ENCODE measurements around the gene NOSIP.

NOSIP gene

GRCh38 chr19:49590971-49591730, 10.8 kb upstream of the NOSIP start, which contains the start of gene PRR12:
TSS of gene PRR12 (plus strand) at chr19:49591182. CDS start at chr19:49591655, 473 bp downstream.
- peak within 1 kb of the TSS; percentile 92 for H3K27ac Mint-ChIP-seq
- peak; percentile 71 for DNase-seq (ENCODE audit: low spot score)
- peaks cover 6% of the 10 kb centered on the region for H3K27me3 Mint-ChIP-seq (ENCODE audit: low read depth)
- H3K36me3 Mint-ChIP-seq (ENCODE audit: low read depth) = peaks cover 13% of the 10 kb centered on the region
- peak within 1 kb of the TSS; percentile 95 for H3K4me3 Mint-ChIP-seq
- peaks cover 30% of the 10 kb centered on the region for H3K4me1 Mint-ChIP-seq (ENCODE audit: low read depth)
- no peaks in the 10 kb centered on the region for H3K9me3 Mint-ChIP-seq

DNA sequence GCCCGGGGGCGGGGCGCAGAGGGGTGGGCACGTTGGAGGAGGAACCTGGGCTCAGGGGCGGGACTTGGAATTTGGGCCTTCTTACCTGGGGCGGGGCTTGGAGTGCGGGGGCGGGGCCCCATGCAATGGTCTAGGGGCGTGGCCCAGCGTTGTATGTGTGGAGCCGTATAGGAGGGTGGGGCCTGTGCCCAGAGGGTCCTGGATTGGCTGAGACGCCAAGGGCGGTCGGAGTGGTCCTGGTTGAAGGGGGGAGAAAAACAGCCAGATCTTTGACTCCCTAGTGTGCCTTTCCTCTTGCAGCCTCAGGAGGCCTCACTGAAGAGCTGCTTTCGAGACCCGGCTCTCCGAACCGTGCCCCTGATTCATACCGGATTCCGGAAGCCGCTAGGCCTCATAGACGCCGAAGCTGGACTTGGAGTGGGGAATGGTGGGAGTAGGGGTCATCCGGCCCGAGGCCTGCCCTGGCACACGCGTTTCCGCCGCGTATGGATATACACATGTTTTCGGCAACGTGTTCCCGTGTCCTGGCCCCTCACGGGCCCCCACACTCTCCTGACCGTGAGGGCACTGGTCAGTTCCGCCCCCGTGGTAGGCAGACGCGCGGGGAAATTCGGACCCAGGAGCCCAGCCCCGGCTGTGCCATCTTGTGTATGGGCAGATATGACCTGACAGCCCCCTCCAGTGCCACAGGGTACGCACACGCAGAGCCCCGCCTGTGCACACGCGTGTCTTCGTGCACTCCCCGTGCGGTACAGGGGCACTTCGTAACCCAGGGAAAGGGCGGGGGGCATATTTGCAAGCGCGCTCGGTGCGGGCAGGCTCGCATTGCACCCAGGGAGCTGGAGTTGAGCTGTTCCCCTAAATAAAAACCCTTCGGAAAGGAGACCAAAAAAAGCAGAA, 10.0 kb upstream of the NOSIP start:
- peak overlapping the region; percentile 91 for H3K27ac Mint-ChIP-seq
- H3K36me3 Mint-ChIP-seq (ENCODE audit: low read depth) = peaks cover 13% of the 10 kb centered on the region
- H3K9me3 Mint-ChIP-seq = no peaks in the 10 kb centered on the region
- H3K27me3 Mint-ChIP-seq (ENCODE audit: low read depth) = peaks cover 6% of the 10 kb centered on the region
- H3K4me1 Mint-ChIP-seq (ENCODE audit: low read depth) = peaks cover 30% of the 10 kb centered on the region
- peak overlapping the region; percentile 95 for H3K4me3 Mint-ChIP-seq
- DNase-seq (ENCODE audit: low spot score) = peak; percentile 94

DNA sequence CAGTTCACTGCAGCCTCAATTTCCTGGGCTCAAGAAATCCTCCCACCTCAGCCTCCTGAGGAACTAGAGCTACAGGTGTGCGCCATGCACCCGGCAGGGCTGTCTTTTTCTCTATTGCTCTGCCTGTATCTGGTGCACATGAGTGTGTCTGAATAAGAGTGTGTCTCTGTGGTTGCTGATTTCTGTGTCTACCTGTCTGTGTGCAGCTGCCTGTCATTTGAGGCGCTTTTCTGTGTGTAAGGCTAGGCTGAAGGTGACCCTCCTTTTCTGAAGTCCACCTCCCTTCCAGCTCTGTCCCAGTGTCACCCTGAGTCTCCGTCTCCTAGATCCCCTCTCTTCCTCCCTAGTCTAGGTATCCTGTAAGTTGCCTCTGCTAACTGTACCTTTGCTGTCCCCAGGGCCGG, 9.1 kb upstream of the NOSIP start:
- no peaks in the 10 kb centered on the region for H3K9me3 Mint-ChIP-seq
- H3K27me3 Mint-ChIP-seq (ENCODE audit: low read depth) = peaks cover 6% of the 10 kb centered on the region
- DNase-seq (ENCODE audit: low spot score) = no peak
- H3K36me3 Mint-ChIP-seq (ENCODE audit: low read depth) = peaks cover 11% of the 10 kb centered on the region
- peak overlapping the region; percentile 52 for H3K27ac Mint-ChIP-seq
- no peak overlapping the region for H3K4me3 Mint-ChIP-seq
- H3K4me1 Mint-ChIP-seq (ENCODE audit: low read depth) = peaks cover 30% of the 10 kb centered on the region

DNA sequence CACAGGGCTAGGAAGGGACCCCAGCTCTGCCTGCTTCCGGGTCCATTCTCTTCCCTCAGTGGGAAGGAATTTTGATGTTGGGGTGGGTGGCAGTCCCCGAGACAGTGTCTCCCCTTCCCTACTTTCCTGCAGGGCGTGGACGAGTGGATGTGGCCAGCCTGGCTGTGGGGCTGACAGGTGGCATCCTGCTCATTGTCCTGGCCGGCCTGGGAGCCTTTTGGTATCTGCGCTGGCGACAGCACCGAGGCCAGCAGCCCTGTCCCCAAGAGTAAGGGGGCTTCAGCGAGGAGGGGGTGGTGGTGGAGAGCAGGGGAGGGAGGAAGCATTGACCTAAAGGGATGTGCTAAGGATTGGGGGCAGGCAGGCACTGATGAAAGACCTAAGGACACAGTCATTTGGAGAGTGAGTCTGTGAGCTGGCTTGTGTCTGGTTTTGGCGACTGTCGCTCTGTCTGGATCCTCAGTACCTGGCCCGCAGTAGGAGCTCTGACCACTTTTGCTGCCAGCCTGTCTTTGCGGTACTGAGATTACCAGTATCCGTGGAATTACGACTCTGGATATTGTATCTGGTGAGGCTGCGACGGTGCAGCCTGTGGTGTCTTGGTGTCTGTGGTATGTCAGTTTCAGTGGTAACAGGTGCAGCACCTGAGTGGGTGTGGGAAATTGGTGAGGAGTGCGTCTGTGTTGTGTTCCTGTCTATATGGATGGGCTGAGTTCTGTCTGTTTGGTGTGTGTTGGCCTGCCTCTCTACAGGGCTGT, 8.2 kb upstream of the NOSIP start:
- H3K27ac Mint-ChIP-seq = no peak overlapping the region
- H3K36me3 Mint-ChIP-seq (ENCODE audit: low read depth) = peaks cover 3% of the 10 kb centered on the region
- H3K4me1 Mint-ChIP-seq (ENCODE audit: low read depth) = peaks cover 22% of the 10 kb centered on the region
- peak; percentile 36 for DNase-seq (ENCODE audit: low spot score)
- no peaks in the 10 kb centered on the region for H3K9me3 Mint-ChIP-seq
- H3K4me3 Mint-ChIP-seq = no peak overlapping the region
- peaks cover 6% of the 10 kb centered on the region for H3K27me3 Mint-ChIP-seq (ENCODE audit: low read depth)

DNA sequence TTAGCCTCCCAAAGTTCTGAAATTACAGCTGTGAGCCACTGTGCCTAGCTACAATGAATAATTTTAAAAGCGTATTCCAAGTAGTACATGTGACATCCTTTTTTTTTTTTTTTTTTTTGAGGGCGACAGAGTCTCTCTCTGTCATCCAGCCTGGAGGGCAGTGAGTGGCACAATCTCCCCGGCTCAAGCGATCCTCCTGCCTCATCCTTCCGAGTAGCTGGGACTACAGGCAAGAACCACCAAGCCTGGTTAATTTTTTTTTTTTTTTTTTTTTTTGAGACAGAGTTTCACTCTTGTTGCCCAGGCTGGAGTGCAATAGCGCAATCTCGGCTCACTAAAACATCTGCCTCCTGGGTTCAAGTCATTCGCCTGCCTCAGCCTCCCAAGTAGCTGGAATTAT, 6.9 kb upstream of the NOSIP start:
- Mint-ChIP-seq H3K36me3 (ENCODE audit: low read depth) (no peaks in the 10 kb centered on the region), H3K27ac (no peak overlapping the region), H3K4me3 (no peak overlapping the region), H3K9me3 (no peaks in the 10 kb centered on the region), H3K4me1 (ENCODE audit: low read depth) (peaks cover 11% of the 10 kb centered on the region), H3K27me3 (ENCODE audit: low read depth) (peaks cover 6% of the 10 kb centered on the region)
- no peak for DNase-seq (ENCODE audit: low spot score)

GRCh38 chr19:49585023-49585422, 4.7 kb upstream of the NOSIP start:
- peaks cover 6% of the 10 kb centered on the region for H3K27me3 Mint-ChIP-seq (ENCODE audit: low read depth)
- no peak for DNase-seq (ENCODE audit: low spot score)
- no peaks in the 10 kb centered on the region for H3K9me3 Mint-ChIP-seq
- peaks cover 15% of the 10 kb centered on the region for H3K4me1 Mint-ChIP-seq (ENCODE audit: low read depth)
- no peak overlapping the region for H3K4me3 Mint-ChIP-seq
- H3K27ac Mint-ChIP-seq = no peak overlapping the region
- H3K36me3 Mint-ChIP-seq (ENCODE audit: low read depth) = peaks cover 2% of the 10 kb centered on the region

GRCh38 chr19:49583239-49583638, 2.9 kb upstream of the NOSIP start:
- DNase-seq (ENCODE audit: low spot score) = no peak
- H3K4me3 Mint-ChIP-seq = no peak overlapping the region
- H3K27ac Mint-ChIP-seq = no peak overlapping the region
- no peaks in the 10 kb centered on the region for H3K9me3 Mint-ChIP-seq
- H3K4me1 Mint-ChIP-seq (ENCODE audit: low read depth) = peaks cover 19% of the 10 kb centered on the region
- peaks cover 5% of the 10 kb centered on the region for H3K36me3 Mint-ChIP-seq (ENCODE audit: low read depth)
- no peaks in the 10 kb centered on the region for H3K27me3 Mint-ChIP-seq (ENCODE audit: low read depth)

- H3K4me3 Mint-ChIP-seq = peak within 1 kb of the TSS; percentile 98
- no peaks in the 10 kb centered on the region for H3K9me3 Mint-ChIP-seq
- H3K27me3 Mint-ChIP-seq (ENCODE audit: low read depth) = no peaks in the 10 kb centered on the region
- H3K4me1 Mint-ChIP-seq (ENCODE audit: low read depth) = peaks cover 25% of the 10 kb centered on the region
- peaks cover 13% of the 10 kb centered on the region for H3K36me3 Mint-ChIP-seq (ENCODE audit: low read depth)
- no peak for DNase-seq (ENCODE audit: low spot score)
- peak within 1 kb of the TSS; percentile 92 for H3K27ac Mint-ChIP-seq
Observed at GRCh38 chr19:49581007-49581508, 702 bp upstream of the NOSIP start, which contains the start of gene PRRG2. TSS of gene PRRG2 (plus strand) at chr19:49581316. CDS start at chr19:49583220, 1,904 bp downstream.

- peak overlapping the region; percentile 92 for H3K27ac Mint-ChIP-seq
- no peak for DNase-seq (ENCODE audit: low spot score)
- peak overlapping the region; percentile 98 for H3K4me3 Mint-ChIP-seq
- no peaks in the 10 kb centered on the region for H3K9me3 Mint-ChIP-seq
- no peaks in the 10 kb centered on the region for H3K27me3 Mint-ChIP-seq (ENCODE audit: low read depth)
- peaks cover 25% of the 10 kb centered on the region for H3K4me1 Mint-ChIP-seq (ENCODE audit: low read depth)
- peaks cover 18% of the 10 kb centered on the region for H3K36me3 Mint-ChIP-seq (ENCODE audit: low read depth)
Observed at GRCh38 chr19:49579947-49580263, 451 bp downstream of the NOSIP start.

- Mint-ChIP-seq H3K4me1 (ENCODE audit: low read depth) (peaks cover 29% of the 10 kb centered on the region), H3K36me3 (ENCODE audit: low read depth) (peaks cover 22% of the 10 kb centered on the region), H3K4me3 (peak overlapping the region; percentile 98), H3K27me3 (ENCODE audit: low read depth) (no peaks in the 10 kb centered on the region), H3K9me3 (no peaks in the 10 kb centered on the region), H3K27ac (no peak overlapping the region)
- DNase-seq (ENCODE audit: low spot score) = no peak
Observed at GRCh38 chr19:49579193-49579592, 1.2 kb downstream of the NOSIP start.

DNA sequence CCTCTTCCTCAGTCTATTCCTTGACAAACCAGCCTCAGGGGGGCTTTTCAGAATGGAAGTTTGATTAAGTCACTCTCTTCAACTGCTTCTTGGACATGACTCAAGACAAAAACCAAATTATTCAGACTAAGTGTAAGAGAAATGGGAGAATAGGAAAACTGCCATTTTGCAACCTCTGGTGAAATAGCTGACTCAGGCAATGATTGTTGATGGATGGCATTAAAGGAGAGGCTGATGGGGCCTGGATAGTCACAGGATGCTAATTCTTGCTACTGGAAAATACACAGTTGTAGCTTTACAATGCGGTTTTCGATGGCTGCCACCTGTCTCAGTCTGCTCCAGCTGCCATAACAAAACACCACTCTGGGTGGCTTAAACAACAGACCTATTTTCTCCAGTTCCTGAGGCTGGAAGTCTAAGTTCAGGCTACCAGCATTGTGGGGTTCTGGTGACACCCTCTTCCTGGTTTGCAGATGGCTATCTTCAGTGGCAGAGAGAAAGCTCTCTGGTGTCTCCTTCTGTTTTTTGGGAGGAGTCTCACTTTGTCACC, 6.1 kb downstream of the NOSIP start:
- Mint-ChIP-seq H3K36me3 (ENCODE audit: low read depth) (peaks cover 30% of the 10 kb centered on the region), H3K27me3 (ENCODE audit: low read depth) (no peaks in the 10 kb centered on the region)

DNA sequence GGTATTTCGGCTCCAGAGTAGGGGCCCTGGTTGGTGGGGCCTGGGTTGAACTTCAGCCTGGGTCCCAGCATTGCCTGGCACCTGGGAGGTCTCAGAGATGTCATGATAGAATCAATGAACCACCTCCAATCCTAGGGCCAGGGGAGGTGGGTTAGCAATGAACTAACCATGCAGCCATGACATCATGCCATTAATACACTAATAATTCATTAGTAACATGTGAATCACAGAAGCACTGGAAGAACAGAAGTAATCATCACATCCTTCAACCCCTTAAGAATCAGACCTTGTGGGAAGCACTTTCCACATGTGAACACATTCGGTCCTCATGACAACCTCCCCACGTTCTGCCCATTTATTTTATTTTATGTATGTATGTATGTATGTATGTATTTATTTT, 6.9 kb downstream of the NOSIP start:
- peaks cover 30% of the 10 kb centered on the region for H3K36me3 Mint-ChIP-seq (ENCODE audit: low read depth)
- no peak overlapping the region for H3K27ac Mint-ChIP-seq
- H3K4me1 Mint-ChIP-seq (ENCODE audit: low read depth) = peaks cover 38% of the 10 kb centered on the region
- H3K4me3 Mint-ChIP-seq = no peak overlapping the region
- H3K27me3 Mint-ChIP-seq (ENCODE audit: low read depth) = no peaks in the 10 kb centered on the region
- H3K9me3 Mint-ChIP-seq = no peaks in the 10 kb centered on the region
- no peak for DNase-seq (ENCODE audit: low spot score)

More for the DNA sequence above, 6.1 kb downstream of the NOSIP start:
- no peak for DNase-seq (ENCODE audit: low spot score)
- H3K27ac Mint-ChIP-seq = peak overlapping the region; percentile 60
- peak overlapping the region; percentile 15 for H3K4me3 Mint-ChIP-seq
- H3K4me1 Mint-ChIP-seq (ENCODE audit: low read depth) = peaks cover 40% of the 10 kb centered on the region
- no peaks in the 10 kb centered on the region for H3K9me3 Mint-ChIP-seq

DNA sequence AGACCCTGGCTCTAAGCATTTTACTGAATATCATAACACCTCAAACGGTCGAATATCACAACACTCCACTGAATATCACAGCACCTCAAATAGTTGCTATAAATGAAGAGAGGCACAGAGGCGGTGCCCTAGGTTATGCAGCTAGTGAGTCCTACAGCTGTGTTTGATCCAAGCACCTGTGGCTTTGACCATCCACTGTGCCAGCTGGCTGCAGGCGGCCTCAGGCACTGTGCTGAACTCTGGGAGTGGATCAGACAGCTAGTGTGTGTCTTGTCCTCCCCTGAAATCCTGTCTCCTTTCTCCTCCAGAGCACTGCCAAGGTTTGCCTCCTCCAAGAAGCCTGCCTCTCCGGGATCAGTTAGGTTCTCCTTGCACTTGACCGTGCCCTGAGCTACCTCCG, 7.3 kb downstream of the NOSIP start:
- Mint-ChIP-seq H3K27me3 (ENCODE audit: low read depth) (no peaks in the 10 kb centered on the region), H3K4me3 (no peak overlapping the region), H3K9me3 (no peaks in the 10 kb centered on the region), H3K36me3 (ENCODE audit: low read depth) (peaks cover 32% of the 10 kb centered on the region), H3K4me1 (ENCODE audit: low read depth) (peaks cover 38% of the 10 kb centered on the region), H3K27ac (no peak overlapping the region)
- no peak for DNase-seq (ENCODE audit: low spot score)

Data from T-helper 2 cell treated with Interferon-gamma antibody and Interleukin-4, amounts not matched to agents 5 μg/mL and 100 μg/mL, for 36 hours (primary cell).